Upper lobe of right lung (tissue), 1 donor: Measurements from ENCODE around the gene SSX1. TPM values are rescaled to one million over a fixed set of nuclear protein-coding genes. Genes with fewer than 3 reads are reported as not detected.
"Not testable (repeated sequence)": the region's sequence is repeated elsewhere in the genome, so short reads cannot be mapped to it uniquely, and the experiment has no call there.

ENCODE experiments used
- ATAC-seq: fragments of 200-7000 bp; cut with Tn5 transposase; one replicate; pipeline ENCODE4 v1.9.1; 2020; ENCODE audit warnings: mild to moderate bottlenecking, moderate library complexity
- DNase-seq: peaks from one replicate; pipeline ENCODE4 v3.0.0-alpha.2; 2020
- H3K27ac ChIP-seq: fragments of 200-600 bp; one replicate; pipeline ENCODE4 v1.8.0; 2022
- H3K27me3 ChIP-seq: fragments of 200-600 bp; one replicate; pipeline ENCODE4 v1.8.0; 2022; ENCODE audit warnings: mild to moderate bottlenecking
- H3K36me3 ChIP-seq: fragments of 200-600 bp; one replicate; pipeline ENCODE4 v1.8.0; 2022
- H3K4me1 ChIP-seq: fragments of 200-600 bp; one replicate; pipeline ENCODE4 v1.8.0; 2022
- H3K4me3 ChIP-seq: fragments of 200-600 bp; one replicate; pipeline ENCODE4 v1.8.0; 2022; ENCODE audit warnings: mild to moderate bottlenecking
- H3K9me3 ChIP-seq: fragments of 200-600 bp; one replicate; pipeline ENCODE4 v1.8.0; 2022
- CTCF ChIP-seq: fragments of 200-600 bp; IDR thresholded peaks from one replicate; pipeline ENCODE4 v1.8.0; 2022; ENCODE audit warnings: antibody characterized with exemption
- intact Hi-C: fragments of 100-400 bp; cut with DNase I; formaldehyde crosslinking; loops from one replicate; pipeline ENCODE4 v1.11.0; 2022
- long read RNA-seq: library from polyadenylated mRNA; unstranded; transcript quantifications from one replicate; pipeline ENCODE4 v2.0.0, GENCODE V29; 2021
- total RNA-seq: library from RNA; stranded (reverse); fragmentation: NEBNext Ultra II Directional; extraction: Animal tissue kit (Norgen Biotek cat#: 25700); gene quantifications from one replicate; pipeline ENCODE4 v1.2.1, GENCODE V29; 2021
- donor health status: DM: no; HTN: yes; CAD: no; lungs with severe emphysema.

The SSX1 gene
- not detected for total RNA-seq
- long read RNA-seq = 0 reads

DNA sequence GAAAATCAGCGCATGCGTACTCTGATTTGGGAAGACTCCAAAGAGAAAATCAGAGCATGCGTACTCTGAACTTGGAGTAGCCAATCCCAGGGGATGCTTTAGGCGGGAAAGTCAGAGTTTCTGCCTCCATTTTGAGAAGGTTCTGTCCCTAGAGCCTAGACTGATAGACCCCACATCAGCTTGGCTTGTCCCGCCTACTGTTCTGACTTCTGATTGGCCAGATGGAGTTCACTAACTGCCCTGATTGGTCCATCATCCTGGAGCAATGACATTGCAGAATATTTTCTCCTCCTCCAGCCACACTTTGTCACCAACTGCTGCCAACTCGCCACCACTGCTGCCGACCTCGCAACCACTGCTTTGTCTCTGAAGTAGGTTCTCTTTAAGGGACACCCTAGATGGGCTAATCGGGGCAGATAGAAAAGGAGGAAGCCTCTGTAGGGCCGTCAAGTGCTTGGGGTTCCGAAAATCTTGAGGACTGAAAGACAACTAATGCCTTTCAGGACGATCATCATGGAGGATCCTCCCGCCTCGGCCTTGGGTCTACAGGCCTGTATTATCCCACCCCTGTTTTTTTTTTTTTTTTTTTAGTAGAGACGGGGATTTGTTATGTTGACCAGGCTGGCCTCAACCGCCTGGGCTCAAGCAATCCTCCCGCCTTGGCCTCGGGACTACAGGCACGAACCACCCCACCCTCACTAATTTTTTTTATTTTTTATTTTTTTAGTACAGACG, at the start of gene SSX1:
SSX1 (plus strand) TSS at position 331 of the 735 bp plus-strand sequence. CDS start 1,850 bp downstream, outside the sequence.
- H3K9me3 ChIP-seq, H3K36me3 ChIP-seq, H3K27ac ChIP-seq, DNase-seq, H3K4me3 ChIP-seq, ATAC-seq, intact Hi-C loops, H3K4me1 ChIP-seq, H3K27me3 ChIP-seq: not testable (repeated sequence)

DNA sequence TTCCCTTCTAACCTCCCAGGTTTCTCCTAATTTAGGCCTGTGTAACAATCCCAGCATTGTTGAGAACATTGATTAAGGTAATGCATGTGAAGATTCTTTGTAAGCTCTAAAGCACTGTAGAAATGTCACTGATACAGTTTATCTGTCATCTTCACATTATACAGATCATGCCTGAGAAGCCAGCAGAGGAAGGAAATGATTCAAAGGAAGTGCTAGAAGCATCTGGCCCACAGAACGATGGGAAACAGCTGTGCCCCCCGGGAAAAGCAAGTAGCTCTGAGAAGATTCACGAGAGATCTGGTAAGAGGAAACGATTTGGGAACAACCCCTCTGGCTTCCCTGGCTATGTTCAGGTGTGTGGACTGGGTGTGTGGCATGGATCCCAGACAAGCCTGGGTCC, 40.9 kb upstream of the SSX1 start:
- DNase-seq, H3K36me3 ChIP-seq, H3K4me1 ChIP-seq, H3K9me3 ChIP-seq, ATAC-seq, H3K27me3 ChIP-seq, H3K27ac ChIP-seq, intact Hi-C loops, H3K4me3 ChIP-seq: not testable (repeated sequence)

GRCh38 chrX:48224196-48224595, 31.0 kb upstream of the SSX1 start:
- H3K27ac ChIP-seq, DNase-seq, ATAC-seq, intact Hi-C loops, H3K9me3 ChIP-seq, H3K36me3 ChIP-seq, H3K4me3 ChIP-seq, H3K4me1 ChIP-seq, H3K27me3 ChIP-seq: not testable (repeated sequence)

- H3K9me3 ChIP-seq, DNase-seq, ATAC-seq, intact Hi-C loops, H3K4me1 ChIP-seq, H3K4me3 ChIP-seq, H3K27me3 ChIP-seq, H3K27ac ChIP-seq, H3K36me3 ChIP-seq: not testable (repeated sequence)
Observed at GRCh38 chrX:48252945-48253344, 2.2 kb upstream of the SSX1 start.

GRCh38 chrX:48274365-48274764, 19.2 kb downstream of the SSX1 start:
- H3K9me3 ChIP-seq, H3K4me3 ChIP-seq, intact Hi-C loops, H3K27ac ChIP-seq, H3K27me3 ChIP-seq, H3K4me1 ChIP-seq, DNase-seq, H3K36me3 ChIP-seq, ATAC-seq: not testable (repeated sequence)

DNA sequence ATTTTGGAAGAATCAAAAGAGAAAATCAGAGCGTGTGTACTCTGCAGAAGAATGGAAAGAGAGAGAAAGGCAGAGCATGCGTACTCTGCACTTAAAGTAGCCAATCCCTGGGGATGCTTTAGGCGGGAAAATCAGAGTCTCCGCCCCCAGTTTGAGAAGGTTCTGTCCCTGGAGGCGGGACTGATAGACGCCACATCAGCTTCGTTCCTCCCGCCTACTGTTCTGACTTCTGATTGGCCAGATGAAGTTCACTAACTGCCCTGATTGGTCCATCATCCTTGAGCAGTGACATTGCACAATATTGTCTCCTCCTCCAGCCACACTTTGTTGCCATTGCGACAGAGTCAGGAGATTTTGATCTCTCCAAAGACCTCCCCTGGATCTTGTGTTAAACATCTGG, 23.8 kb downstream of the SSX1 start:
- no peak for DNase-seq
- H3K27me3 ChIP-seq = no peaks in the 10 kb centered on the region
- no peak overlapping the region for H3K4me3 ChIP-seq
- H3K27ac ChIP-seq = no peak overlapping the region
- H3K36me3 ChIP-seq = no peaks in the 10 kb centered on the region
- no peaks in the 10 kb centered on the region for H3K4me1 ChIP-seq
- no peak for TF ChIP-seq CTCF
- intact Hi-C loops = no loop called here
- no peaks in the 10 kb centered on the region for H3K9me3 ChIP-seq
- no peak for ATAC-seq

DNA sequence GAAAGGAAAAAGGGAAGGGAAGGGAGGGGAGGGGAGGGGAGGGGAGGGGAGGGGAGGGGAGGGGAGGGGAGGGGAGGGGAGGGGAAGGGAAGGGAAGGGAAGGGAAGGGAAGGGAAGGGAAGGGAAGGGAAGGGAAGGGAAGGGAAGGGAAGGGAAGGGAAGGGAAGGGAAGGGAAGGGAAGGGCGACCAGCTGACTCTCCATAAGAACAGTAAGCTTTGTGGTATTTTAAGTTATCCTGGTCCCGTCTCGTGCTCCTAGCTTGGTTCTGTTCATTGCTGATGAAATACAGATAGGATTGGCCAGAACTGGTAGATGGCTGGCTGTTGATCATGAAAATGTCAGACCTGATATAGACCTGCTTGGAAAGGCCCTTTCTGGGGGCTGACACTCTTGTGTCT, 25.5 kb downstream of the SSX1 start:
- H3K27me3 ChIP-seq, intact Hi-C loops, H3K4me3 ChIP-seq, H3K4me1 ChIP-seq, H3K9me3 ChIP-seq, ATAC-seq, H3K36me3 ChIP-seq, DNase-seq, H3K27ac ChIP-seq: not testable (repeated sequence)

DNA sequence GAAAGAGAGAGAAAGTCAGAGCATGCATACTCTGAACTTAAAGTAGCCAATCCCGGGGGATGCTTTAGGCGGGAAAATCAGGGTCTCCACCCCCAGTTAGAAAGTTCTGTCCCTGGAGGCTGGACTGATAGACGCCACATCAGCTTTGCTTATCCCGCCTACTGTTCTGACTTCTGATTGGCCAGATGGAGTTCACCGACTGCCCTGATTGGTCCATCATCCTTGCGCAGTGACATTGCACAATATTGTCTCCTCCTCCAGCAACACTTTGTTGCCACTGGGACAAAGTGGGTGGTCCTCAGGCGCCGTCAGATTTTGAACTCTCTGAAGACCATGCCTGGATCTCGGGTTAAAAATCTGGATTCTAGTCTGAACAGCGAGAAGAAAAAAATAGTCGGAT, 51.0 kb downstream of the SSX1 start:
- no peak for DNase-seq
- no peaks in the 10 kb centered on the region for H3K9me3 ChIP-seq
- no peaks in the 10 kb centered on the region for H3K27me3 ChIP-seq
- H3K4me3 ChIP-seq = no peak overlapping the region
- no peaks in the 10 kb centered on the region for H3K36me3 ChIP-seq
- TF ChIP-seq CTCF = no peak
- no peak for ATAC-seq
- intact Hi-C loops = no loop called here
- no peak overlapping the region for H3K27ac ChIP-seq
- no peaks in the 10 kb centered on the region for H3K4me1 ChIP-seq

- ATAC-seq, DNase-seq, H3K27me3 ChIP-seq, H3K4me3 ChIP-seq, intact Hi-C loops, H3K9me3 ChIP-seq, H3K36me3 ChIP-seq, H3K4me1 ChIP-seq, H3K27ac ChIP-seq: not testable (repeated sequence)
Observed at GRCh38 chrX:48313996-48314395, 58.8 kb downstream of the SSX1 start.

Other genes starting within 250 kb of the SSX1 start
- gene SPACA5, start 248.4 kb upstream of the SSX1 start, total RNA-seq = not detected
- gene ZNF630, start 183.8 kb upstream of the SSX1 start, total RNA-seq = 3.2 TPM
- gene SPACA5B, start 124.8 kb upstream of the SSX1 start, total RNA-seq = not detected
- not detected for gene SSX5, start 58.6 kb upstream of the SSX1 start, total RNA-seq
- gene SSX3, start 101.3 kb downstream of the SSX1 start, total RNA-seq = not detected
- gene SSX4, start 128.1 kb downstream of the SSX1 start, total RNA-seq = not detected
- gene SSX4B, start 156.6 kb downstream of the SSX1 start, total RNA-seq = not detected
- gene SLC38A5, start 214.9 kb downstream of the SSX1 start, total RNA-seq = 21.5 TPM
- 33.9 TPM for gene FTSJ1, start 220.8 kb downstream of the SSX1 start, total RNA-seq